Activated CD4-positive, CD25-positive, alpha-beta regulatory T cell (primary cell): ENCODE data around the gene EPB41.
"Not testable (repeated sequence)": the region's sequence is repeated elsewhere in the genome, so short reads cannot be mapped to it uniquely, and the experiment has no call there.

Source experiments
- DNase-seq, 4 experiments: peaks; one replicate each; lab custom pipeline; 2025; lab: John Stamatoyannopoulos, UW

Gene EPB41

DNA sequence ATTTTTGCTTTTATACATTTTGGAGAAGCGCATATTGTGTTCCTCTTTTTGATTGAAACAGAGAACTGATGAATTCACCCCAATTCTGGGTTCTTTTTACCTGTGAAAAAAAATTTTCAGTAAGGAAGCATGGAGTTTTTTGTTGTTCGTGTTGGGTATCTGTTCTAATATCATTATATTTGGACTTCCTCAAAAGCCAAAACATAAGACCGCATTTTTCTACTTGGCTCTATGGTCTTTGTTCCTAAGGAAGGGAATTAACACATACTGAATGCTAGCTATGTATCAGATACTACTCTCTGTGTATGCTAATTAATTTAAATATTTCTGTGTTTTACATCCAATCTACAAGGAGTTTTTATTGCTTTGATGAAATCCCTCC, 12.9 kb downstream of the EPB41 start:
- DNase-seq: no peak

DNA sequence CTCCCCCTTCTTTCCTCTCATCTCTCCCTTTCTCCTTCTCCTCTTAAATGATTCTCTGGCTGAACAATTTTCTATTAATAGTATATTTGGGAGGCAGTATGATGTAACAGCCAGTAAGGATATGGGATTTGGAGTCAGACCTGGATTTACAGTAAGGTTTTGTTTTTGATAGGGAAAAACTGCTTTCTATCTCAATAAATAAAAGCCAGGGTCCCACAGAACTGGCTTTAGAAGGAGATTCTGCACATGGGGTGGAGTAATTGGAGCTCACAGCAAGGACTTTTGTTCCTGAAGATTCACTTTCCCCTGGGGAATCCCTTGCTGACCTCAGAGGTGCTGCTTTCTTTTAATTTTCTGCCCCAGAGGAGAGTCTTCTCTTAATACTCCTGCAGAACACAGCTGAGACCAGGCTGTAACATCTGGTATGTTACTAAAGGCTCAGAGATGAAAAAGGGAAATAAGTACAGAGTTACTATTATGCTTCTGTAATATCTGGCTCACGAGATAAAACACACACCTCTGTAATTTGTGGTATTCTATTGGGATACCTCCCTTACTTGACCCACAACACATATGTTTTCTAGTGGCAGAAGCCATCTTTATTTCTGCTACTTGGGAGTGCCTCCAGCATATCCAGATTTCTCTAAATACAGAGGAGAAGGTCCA, 13.4 kb downstream of the EPB41 start:
- no peak for DNase-seq

DNA sequence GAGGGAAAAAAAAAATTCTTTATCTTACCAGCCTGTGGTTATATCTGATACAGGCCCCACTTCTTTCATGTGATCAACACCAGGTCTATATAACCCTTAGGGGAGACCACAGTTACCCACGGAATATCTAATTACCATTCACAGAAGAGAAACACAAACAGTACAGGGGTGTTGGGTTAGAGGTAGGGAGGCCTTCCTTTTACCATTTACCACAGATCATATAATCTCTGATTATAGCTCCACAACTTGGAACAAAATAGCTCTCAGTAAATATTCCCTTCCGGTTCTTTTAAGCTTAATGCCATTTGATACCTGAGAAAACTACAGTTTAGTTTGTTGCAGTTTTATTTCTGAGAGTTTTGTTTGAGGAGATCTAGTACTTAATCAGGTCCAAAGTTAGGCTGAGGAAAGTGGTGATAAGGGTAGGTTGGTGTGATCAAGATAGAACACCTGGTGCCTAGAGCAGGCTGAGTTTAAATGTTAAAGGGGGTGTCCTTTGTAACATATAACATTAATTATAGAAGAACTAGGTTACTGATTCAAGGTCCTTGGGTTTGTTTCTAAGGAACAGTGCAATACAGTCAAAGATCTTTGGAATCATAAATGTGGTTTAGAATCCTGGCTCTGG, 14.1 kb downstream of the EPB41 start:
- DNase-seq: no peak

DNA sequence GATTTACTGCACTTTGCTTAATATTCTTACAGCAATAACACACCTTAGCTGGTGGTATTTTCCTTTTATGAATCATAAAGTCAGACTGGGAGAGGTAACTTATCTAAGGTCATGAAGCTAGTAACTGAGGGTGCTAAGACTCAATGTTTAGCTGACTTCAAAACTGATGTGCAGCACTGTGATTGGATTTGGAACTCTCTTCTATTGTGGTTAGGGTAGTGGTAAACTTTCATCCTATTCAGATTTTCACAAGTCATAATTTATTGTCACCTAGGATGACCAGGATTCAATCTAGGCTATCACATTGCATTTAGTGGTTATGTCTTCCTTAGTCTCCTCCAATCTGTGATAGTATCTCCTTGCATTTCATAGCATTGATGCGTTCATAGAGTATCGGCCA, 18.9 kb downstream of the EPB41 start:
- no peak for DNase-seq

DNA sequence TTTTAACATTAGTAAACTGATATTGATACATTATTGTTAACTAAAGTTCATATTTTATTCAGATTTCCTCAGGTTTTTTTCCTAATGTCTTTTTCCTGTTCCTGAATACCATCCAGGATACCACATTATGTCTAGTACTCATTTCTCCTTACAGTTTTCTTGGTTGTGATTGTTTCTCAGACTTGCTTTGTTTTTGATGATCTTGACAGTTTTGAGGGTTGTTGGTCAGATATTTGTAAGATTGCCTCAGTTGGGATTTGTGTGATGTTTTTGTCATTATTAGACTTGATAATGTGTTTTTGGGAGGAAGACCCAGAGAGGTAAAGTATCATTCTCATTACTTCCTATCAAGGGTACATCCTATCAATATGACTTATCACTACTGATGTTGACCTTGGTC, 19.5 kb downstream of the EPB41 start:
- no peak for DNase-seq

DNA sequence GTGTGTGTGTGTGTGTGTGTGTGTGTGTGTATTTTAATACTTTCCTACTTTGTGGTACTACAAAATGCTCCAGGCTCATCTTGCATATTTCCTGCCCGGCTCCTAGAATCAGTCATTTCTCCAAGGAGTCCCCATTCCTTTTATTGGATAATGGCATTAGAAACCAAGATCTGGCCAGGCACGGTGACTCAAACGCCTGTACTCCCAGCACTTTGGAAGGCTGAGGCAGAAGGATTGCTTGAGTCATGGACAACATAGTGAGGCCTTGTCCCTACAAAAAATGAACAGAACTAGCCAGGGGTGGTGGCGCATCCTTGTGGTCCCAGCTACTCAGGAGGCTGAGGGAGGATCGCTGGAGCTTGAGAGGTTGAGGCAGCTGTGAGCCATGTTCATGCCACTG, 20.3 kb downstream of the EPB41 start:
- DNase-seq: no peak

- no peak for DNase-seq
These were observed 20.9 kb downstream of the EPB41 start for GRCh38 chr1:28935293-28935692.

- DNase-seq: no peak
These were observed 21.7 kb downstream of the EPB41 start for GRCh38 chr1:28936094-28936493.

DNA sequence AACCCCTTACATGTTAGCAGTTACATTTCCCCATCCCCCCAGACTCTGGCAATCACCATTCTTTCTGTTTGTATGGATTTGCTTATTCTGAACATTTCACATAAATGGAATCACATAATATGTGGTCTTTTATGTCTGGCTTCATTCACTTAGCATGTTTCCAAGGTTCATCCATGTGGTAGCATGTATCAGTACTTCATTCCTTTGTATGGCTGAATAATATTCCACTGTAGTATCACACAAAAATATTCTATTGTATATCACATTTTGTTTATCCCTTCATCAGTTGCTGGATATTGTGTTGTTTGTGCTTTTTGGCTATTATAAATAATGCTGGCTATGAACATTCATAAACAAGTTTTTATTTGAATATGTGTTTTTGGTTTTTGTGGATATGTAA, 22.2 kb downstream of the EPB41 start:
- no peak for DNase-seq

- DNase-seq: not testable (repeated sequence)
These were observed 29.2 kb downstream of the EPB41 start for GRCh38 chr1:28943581-28943980.

GRCh38 chr1:28950006-28950405, 35.6 kb downstream of the EPB41 start:
- no peak for DNase-seq

- DNase-seq: no peak
These were observed 36.1 kb downstream of the EPB41 start for GRCh38 chr1:28950449-28950848.

- no peak for DNase-seq
These were observed 39.9 kb downstream of the EPB41 start for GRCh38 chr1:28954126-28954726.

DNA sequence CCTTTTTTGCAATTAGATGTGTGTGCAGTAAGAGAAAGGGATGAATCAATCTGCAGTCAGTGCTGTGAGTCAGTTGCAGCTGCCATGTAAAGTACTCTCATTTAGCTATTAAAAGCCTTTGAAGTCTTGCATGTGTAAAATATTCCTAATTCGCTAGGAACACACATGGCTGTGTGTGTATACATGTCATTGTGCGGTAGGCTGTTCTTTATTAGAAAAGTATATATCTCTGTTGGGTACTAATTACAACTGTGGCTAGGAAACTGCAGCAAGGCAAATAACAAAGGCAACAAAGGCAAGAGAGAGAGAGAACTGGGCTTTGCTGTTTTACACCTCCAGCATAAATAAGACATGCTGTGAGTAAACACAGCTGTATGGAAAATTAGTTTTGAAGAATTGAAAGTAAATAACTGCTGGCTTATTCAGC, 41.7 kb downstream of the EPB41 start:
- DNase-seq: no peak

GRCh38 chr1:28962114-28962831, 47.9 kb downstream of the EPB41 start:
- not testable (repeated sequence) for DNase-seq

GRCh38 chr1:28965271-28965870, 51.0 kb downstream of the EPB41 start:
- no peak for DNase-seq

DNA sequence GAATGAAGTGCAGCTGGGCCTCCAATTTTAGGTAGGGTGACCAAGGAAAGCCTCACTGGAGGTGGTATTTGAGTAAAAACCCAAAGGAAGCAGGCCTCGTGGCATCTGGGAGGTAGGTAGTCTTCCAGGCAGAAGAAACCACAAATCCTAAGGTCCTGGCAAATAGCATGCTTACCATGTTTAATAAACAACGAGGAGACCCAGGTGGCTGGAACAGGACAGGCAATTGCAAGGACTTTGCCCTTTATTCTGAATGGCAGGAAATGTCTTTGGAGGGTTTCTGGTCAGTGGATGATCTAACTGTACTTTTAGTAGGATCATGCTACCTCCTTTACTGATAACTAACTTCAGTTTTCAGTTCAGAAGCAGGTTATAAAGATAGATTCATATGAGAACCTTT, 52.2 kb downstream of the EPB41 start:
- DNase-seq: no peak

DNA sequence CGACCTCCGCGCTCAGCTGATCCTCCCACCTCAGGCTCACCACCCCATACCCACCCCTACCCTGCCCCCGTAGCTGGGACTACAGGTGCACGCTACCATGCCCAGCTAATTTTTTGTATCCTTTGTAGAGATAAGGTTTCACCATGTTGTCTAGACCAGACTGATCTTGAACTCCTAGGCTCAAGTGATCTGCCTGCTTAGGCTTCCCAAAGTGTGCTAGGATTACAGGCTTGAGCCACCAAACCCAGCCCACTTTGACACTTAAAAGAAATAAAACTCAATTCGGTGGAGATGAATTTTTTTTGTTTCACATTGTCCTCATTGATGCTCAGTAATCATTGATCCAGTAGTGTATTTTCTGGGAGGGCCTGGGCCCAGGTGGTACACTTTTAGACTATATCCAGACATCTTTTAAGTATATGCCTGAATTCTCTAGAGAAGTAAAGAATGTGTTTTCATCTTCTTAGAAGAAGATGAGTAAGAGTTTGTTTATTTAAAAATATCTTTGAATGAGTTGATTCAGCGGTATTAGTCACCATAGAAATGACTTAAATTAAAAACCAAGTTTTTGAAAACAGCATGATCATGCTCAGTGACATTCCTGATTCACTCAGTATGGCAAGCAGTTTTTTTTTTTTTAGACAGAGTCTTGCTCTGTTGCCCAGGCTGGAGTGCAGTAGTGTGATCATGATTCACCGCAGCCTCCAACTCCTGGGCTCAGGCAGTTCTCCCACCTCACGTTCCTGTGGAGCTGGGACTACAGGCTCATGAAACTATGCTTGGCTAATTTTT, 57.8 kb downstream of the EPB41 start:
- DNase-seq: peak in 1 of 4 experiments; percentile 7

DNA sequence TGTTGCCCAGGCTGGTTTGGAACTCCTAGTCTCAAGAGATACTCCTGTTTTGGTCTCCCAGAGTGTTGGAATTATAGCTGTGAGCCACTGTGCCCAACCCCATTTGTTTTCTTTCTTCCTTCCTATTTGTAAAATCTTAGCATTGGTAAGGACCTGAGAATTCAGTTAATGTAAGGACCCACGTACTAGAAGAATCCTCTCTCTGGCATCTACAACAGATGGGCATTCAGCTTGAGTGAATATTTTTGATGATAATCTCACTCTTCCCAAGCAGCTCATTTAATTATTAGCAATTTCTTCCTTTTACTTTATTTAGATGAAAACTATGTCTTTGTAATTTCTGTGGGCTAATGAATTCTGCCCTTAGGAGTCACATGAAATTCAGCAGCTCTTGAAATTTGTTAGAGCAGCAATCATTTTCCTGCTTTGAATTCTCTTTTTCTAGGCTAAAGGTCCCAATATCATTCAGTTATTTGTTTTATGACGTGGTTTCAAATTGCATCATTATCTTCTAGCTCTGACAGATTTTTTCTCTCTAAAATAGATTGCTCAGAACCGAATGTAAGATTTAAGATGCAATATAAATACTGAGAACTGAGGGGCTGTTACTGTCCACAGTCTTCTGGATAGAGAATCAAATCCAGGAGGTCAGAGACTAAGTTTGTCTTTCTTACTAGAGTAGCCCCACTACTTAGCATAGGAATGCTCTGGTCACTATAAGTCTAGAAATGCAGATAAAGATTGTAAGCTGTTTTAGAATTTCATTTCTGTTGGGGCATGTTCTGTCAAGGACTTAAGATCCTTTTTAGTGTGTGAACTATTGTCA, 59.4 kb downstream of the EPB41 start:
- DNase-seq: no peak

DNA sequence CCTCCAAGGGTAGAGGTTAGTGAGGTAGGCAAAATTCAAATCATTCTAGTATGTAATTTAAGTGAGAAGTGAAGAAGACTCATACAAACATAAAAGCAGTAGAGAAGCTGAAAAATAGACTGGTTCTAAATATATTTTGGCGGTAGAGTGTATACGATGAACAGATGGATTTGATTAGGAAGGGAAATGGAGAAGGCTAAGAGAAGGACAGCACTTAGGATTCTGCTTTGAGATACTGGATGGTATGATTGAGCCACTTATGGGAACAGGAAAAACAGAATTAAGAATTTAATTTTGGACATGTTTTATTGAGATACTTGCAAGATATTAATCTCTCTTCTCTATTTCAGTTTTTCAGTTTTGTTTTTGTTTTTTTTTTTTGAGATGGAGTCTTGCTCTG, 60.1 kb downstream of the EPB41 start:
- DNase-seq: no peak

DNA sequence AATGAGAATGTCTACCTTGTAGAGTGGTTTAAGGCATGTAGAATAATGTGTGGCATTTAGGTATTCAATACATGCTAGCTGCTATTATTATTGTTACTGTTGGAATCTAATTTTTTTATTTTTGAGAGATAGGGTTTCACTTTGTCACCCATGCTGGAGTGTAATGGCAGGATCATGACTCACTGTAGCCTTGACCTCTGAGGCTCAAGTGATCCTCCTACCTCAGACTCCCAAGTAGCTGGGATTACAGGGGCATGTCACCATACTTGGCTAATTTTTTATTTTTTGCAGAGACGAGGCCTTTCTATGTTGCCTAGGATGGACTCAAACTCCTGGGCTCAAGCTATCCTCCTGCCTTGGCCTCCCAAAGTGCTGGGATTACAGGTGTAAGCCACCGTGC, 61.9 kb downstream of the EPB41 start:
- no peak for DNase-seq
